GM19452 (cell line): ENCODE measurements around the gene TMC5.

Experiments
- ATAC-seq: cut with Tn5 transposase; IDR thresholded peaks from one replicate; pipeline ENCODE4 v1.9.1; 2021; ENCODE audit not compliant: unreplicated experiment

The TMC5 gene

GRCh38 chr16:19502395-19503131 is 84.9 kb downstream of the TMC5 start:
- no peak for ATAC-seq

GRCh38 chr16:19503461-19504075 is 85.9 kb downstream of the TMC5 start:
- no peak for ATAC-seq

- no peak for ATAC-seq
Measured at GRCh38 chr16:19505600-19506303, 88.1 kb downstream of the TMC5 start.

- ATAC-seq, result no peak
Measured at GRCh38 chr16:19506965-19507364, 89.3 kb downstream of the TMC5 start.

DNA sequence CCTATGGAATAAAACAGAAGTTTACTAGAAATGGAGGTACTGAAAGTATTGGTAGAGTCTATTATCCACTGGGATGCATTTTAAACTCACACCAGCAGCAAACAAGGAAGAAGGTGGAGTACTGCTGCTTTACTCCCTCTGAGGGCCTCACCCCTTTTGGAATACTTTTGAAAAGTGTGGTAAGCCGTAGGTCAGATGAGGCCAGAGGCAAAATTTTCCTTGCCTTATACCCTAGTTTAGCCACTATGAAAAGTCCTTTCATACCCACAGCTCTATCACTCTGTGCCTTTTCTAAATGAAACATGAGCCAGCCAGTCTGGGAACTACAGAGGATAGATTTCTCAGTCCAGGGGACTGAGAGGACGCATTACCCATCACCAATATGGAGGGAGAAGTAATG is 90.2 kb downstream of the TMC5 start:
- ATAC-seq, result no peak

DNA sequence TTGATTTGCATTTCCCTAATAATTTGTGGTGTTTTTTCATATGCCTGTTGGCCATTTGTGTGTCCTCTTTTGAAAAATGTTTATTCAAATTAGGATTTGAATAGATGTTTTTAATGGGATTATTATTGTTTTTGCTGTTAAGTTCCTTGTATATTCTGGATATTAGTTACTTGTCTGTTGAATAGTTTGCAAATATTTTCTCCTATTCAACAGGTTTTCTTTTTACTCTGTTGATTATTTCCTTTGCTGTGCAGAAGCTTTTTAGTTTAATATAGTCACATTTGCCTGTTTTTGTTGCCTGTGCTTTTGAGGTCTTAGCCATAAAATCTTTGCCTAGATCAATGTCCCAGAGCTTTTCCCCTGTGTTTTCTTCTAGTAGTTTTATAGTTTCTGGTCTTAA is 94.6 kb downstream of the TMC5 start:
- no peak for ATAC-seq

DNA sequence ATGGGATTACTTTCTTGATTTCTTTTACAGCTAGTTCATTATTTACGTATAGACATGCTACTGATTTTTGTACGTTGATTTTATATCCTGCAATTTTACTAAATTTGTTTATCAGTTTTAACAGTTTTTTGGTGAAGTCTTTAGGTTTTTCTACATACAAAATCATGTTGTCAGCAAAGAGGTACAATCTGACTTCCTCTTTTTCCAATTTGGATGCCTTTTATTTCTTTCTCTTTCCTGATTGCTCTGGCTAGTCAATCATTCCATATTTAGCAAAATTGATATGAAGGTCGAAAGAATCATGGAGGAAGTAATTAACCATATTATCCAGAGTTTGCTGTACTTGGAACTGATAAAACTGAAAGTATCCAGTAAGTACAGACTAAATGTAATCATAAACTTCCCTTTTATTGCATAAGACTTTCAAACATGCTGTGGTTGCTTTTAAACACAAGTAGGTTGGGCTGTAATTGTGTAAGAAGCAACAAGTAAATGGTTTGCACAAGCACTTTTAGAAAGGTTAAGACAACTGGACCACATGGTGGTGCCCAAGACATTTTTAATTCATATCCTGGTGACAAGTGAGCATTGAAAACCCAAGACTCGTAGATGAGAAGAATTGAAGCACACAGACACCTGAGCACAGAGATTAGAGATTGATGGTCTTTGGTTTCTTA is 95.8 kb downstream of the TMC5 start:
- no peak for ATAC-seq

DNA sequence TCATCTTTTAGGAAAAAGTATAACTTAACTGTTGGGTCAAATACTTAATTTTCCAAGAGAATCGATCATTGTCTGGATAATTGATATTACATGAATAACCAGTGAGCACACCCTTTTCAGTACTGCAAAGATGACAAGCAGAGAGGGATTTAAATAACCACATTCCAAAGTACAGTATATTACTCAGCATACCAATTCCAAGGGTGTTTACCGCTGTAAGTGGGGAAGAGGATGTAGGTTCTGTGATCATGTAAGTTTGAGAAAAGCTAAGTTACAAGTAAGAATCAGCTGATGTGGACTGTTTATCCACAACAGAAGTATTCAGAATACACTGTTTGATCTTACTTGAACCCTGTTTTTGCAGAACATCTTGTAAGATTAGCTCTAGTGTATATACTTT is 98.1 kb downstream of the TMC5 start:
- ATAC-seq, result no peak

GRCh38 chr16:19517424-19518089 is 99.9 kb downstream of the TMC5 start:
- no peak for ATAC-seq

GRCh38 chr16:19518388-19518787 is 100.7 kb downstream of the TMC5 start:
- no peak for ATAC-seq

DNA sequence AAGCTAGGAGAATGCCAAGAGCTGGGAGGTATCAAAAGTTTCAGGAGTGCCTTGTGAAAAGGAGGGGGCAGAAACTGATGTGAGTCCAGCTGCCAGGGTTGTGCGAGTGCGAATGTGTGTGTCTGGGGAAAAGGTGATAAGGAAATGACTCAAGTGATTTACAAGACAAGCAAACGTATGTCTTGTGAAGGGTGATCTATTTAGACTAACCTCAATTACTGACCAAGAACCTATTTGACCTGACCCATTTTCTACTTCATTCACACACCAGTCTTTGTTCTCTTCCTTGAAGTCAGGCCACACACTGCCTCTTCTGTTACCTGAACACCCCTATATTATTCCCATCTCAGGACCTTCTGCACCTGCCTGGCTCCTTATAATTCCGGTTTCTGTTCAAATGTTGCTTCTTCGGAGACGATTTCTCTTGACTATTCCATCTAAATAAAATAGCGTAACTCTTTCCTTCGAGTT is 103.2 kb downstream of the TMC5 start:
- no peak for ATAC-seq

- peak; percentile 72 for ATAC-seq
Measured at GRCh38 chr16:19521471-19522396, 104.1 kb downstream of the TMC5 start, which contains the start of gene GDE1. Gene GDE1 (minus strand): TSS chr16:19522098. CDS start chr16:19521964, 134 bp downstream.

DNA sequence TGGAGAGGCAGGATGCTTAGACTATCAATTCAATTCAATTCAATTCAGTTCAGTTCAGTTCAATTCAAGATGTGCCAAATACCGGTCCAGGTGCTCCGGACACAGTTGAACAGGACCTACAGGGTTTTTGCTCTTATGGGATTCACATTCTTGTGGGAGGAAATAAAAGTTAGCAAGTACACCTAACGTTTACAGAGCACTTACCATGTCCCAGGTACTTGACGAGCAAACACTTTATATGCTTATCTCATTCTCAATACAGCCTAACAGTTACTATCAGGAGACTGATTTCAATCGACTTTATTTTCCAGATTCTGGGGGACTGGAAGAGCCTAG is 104.7 kb downstream of the TMC5 start:
- no peak for ATAC-seq

- ATAC-seq, result no peak
Measured at GRCh38 chr16:19522760-19523159, 105.1 kb downstream of the TMC5 start.

DNA sequence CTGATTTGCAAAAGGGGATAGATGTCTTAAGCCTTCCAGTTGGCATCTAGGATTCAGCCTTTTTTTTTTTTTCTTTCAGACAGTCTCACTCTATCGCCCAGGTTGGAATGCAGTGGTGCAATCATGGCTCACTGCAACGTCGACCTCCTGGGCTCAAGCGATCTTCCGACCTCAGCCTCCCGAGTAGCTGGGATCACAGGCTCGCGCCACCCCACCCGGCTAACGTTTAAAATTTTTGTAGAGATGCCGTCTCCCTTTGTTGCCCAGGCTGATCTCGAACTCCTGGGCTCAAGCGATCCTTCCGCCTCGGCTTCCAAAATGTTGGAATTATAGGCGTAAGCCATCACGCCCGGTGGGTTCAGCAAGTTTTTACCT is 105.5 kb downstream of the TMC5 start:
- no peak for ATAC-seq

- peak; percentile 58 for ATAC-seq
Measured at GRCh38 chr16:19523559-19524355, 106.1 kb downstream of the TMC5 start, which contains the start of gene CCP110. Gene CCP110 (plus strand): TSS chr16:19523942. CDS start chr16:19527882, 3,940 bp downstream.

DNA sequence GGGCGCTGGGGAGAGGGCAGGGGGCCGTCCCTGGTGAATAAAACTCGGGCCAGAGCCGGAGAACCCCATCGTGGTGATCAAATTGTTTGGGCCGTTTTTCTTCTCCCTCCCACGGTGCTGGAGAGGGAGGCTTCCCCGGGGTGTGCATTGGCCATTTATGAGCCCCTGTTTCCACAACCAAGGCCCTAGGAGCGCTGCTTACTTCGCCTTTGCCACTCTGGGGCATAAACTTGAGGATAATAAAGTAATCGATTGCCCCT is 106.6 kb downstream of the TMC5 start:
- ATAC-seq, result no peak

- no peak for ATAC-seq
Measured at GRCh38 chr16:19524616-19525384, 107.1 kb downstream of the TMC5 start.

- ATAC-seq, result no peak
Measured at GRCh38 chr16:19525385-19525723, 107.7 kb downstream of the TMC5 start.
